HFFc6 (cell line): Measurements from ENCODE around the gene PEBP1. TPM values are rescaled to one million over a fixed set of nuclear protein-coding genes. Genes with fewer than 3 reads are reported as not detected.

Experiments
- DNase-seq: peaks from one replicate; pipeline ENCODE4 v3.0.0-alpha.2; 2018
- H3K27ac Mint-ChIP-seq: 2 replicates; pipeline ENCODE4 v1.8.0; 2020; ENCODE audit warnings: mild to moderate bottlenecking, mixed read lengths
- H3K27me3 Mint-ChIP-seq: 2 replicates; pipeline ENCODE4 v1.8.0; 2021; ENCODE audit warnings: mild to moderate bottlenecking, moderate library complexity, mixed read lengths; ENCODE audit not compliant: insufficient read depth
- H3K36me3 Mint-ChIP-seq: 2 replicates; pipeline ENCODE4 v1.8.0; 2021; ENCODE audit warnings: low read depth, mixed read lengths
- H3K4me1 Mint-ChIP-seq: 2 replicates; pipeline ENCODE4 v1.8.0; 2020; ENCODE audit warnings: low read depth, mixed read lengths
- H3K4me3 Mint-ChIP-seq: 2 replicates; pipeline ENCODE4 v1.8.0; 2020; ENCODE audit warnings: mild to moderate bottlenecking, moderate library complexity, mixed read lengths
- H3K9me3 Mint-ChIP-seq: 2 replicates; pipeline ENCODE4 v1.8.0; 2020; ENCODE audit warnings: mild to moderate bottlenecking, mixed read lengths
- total RNA-seq, 6 experiments: library from RNA; stranded (reverse); fragmentation: NEBNext Ultra II Directional; extraction: Animal tissue kit (Norgen Biotek cat#: 25700); gene quantifications; 2 replicates in 1 of 6; 3 replicates in 5 of 6; pipeline ENCODE4 v1.2.3, GENCODE V29; 2021
- TF ChIP-seq, protein P1 (sequence below): fragments of 200-600 bp; sonication (generic); IDR thresholded peaks from 2 replicates; pipeline ENCODE4 v1.5.0; 2021; ENCODE audit warnings: antibody characterized with exemption, mild to moderate bottlenecking

Gene PEBP1
- total RNA-seq, 6 experiments from 2014 or later: 178 to 263 (median 196) TPM

DNA sequence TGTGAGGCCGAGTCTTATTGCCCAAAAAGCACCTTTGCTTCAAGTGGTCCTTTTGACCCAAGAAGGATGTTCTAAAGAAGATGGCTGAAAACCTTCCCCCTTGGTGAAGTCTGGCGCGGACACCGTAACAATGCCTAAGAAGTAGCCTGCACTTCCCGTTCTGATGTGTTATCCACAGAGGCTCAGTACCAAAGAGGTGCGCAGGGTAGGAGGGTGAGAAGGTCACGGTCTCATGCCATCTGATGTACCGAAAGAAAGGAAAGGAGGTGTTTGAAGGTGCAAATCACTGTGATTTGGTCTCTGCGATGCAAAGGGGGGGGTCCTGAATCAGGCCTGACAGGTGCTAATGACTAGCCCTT is 9.9 kb downstream of the PEBP1 start:
- H3K27ac Mint-ChIP-seq: no peak overlapping the region
- H3K4me3 Mint-ChIP-seq: no peak overlapping the region
- no peaks in the 10 kb centered on the region for H3K4me1 Mint-ChIP-seq
- TF ChIP-seq, protein P1, sequence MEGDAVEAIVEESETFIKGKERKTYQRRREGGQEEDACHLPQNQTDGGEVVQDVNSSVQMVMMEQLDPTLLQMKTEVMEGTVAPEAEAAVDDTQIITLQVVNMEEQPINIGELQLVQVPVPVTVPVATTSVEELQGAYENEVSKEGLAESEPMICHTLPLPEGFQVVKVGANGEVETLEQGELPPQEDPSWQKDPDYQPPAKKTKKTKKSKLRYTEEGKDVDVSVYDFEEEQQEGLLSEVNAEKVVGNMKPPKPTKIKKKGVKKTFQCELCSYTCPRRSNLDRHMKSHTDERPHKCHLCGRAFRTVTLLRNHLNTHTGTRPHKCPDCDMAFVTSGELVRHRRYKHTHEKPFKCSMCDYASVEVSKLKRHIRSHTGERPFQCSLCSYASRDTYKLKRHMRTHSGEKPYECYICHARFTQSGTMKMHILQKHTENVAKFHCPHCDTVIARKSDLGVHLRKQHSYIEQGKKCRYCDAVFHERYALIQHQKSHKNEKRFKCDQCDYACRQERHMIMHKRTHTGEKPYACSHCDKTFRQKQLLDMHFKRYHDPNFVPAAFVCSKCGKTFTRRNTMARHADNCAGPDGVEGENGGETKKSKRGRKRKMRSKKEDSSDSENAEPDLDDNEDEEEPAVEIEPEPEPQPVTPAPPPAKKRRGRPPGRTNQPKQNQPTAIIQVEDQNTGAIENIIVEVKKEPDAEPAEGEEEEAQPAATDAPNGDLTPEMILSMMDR: no peak
- DNase-seq: no peak
- peaks cover 39% of the 10 kb centered on the region for H3K36me3 Mint-ChIP-seq
- no peaks in the 10 kb centered on the region for H3K9me3 Mint-ChIP-seq
- peaks cover 4% of the 10 kb centered on the region for H3K27me3 Mint-ChIP-seq

DNA sequence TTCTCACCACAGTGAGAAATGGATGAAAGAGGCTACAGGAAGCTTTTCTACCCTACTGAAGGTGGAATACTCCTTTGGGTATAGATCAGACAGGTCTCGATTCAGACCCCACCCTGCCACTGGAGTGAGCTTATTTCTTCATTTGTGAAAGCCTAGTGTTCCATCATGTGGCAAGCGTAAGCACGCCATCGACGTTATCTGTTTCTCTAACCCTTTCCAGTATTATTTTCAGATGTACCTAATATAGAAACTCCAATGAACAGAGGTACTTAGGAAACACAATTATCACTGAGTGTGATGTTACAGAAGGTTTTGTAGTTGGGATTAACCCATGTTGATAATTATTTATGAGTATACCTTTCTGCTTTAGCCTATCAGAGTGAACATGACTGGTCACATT is 12.4 kb downstream of the PEBP1 start:
- peaks cover 36% of the 10 kb centered on the region for H3K36me3 Mint-ChIP-seq

DNA sequence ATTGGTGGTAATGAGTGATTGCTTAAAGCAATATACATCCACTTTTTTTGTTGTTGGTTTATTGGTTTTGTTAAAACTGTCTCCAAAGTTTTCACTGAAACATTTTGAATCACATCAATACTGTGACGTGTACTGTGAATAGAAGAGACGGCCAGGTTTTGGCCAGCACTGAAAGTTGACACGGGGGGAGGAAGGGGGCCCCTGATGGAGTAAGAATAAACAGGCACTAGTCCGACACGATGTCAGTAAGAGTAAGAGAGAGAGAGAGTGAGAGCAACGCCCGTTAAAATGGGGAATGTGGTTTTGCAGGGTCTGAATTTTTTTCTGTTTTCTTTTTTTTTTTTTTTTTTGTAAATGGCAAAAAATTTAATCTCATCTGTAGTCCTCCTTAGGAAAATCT is 14.7 kb downstream of the PEBP1 start:
- no peak overlapping the region for H3K27ac Mint-ChIP-seq
- no peak for DNase-seq
- TF ChIP-seq, protein P1: no peak
- peaks cover 22% of the 10 kb centered on the region for H3K36me3 Mint-ChIP-seq
- no peak overlapping the region for H3K4me3 Mint-ChIP-seq
- H3K4me1 Mint-ChIP-seq: no peaks in the 10 kb centered on the region
- no peaks in the 10 kb centered on the region for H3K9me3 Mint-ChIP-seq
- peaks cover 8% of the 10 kb centered on the region for H3K27me3 Mint-ChIP-seq

More for the DNA sequence above, 12.4 kb downstream of the PEBP1 start:
- TF ChIP-seq, protein P1: no peak
- Mint-ChIP-seq H3K27ac (no peak overlapping the region), H3K9me3 (no peaks in the 10 kb centered on the region), H3K4me1 (no peaks in the 10 kb centered on the region), H3K4me3 (no peak overlapping the region), H3K27me3 (peaks cover 8% of the 10 kb centered on the region)
- no peak for DNase-seq

DNA sequence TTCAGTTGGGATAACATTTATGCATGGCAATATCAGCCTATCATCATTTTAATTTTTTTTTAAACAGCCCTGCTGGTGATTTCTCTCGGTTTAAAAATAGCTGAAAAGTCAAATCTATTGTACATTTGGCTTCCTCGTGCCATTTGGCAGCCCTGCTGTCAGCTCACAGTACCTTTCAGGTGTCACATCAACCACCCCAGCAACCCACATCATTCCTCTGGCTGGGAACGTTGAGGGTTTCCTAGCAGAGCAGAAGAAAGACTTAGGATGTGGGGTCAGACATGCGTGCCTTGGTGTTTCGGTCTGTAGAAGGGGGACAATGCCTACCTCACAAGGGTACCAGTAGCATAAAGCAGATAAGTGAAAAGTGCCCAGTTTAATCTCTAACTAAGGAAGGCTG is 15.8 kb downstream of the PEBP1 start:
- H3K9me3 Mint-ChIP-seq: no peaks in the 10 kb centered on the region

DNA sequence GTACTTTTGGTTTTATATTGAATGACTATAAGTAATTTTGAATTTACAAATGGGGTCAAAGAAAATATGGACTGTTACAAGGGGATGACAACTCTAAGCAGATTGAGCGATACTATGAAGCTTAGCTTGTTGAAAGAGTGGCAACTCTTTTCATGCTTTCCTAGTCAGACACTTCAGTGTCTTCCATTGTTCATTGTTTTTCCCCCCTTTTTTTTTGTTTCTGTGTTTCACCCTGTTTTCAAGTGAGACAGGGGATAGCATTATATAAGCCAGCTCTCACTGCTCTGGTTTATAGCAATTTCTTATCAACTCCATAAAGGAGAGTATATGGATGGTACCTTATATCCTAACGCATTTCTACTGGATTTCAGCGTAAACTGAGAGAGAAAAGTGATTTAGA is 24.6 kb downstream of the PEBP1 start:
- TF ChIP-seq, protein P1: no peak
- no peak for DNase-seq
- Mint-ChIP-seq H3K4me3 (no peak overlapping the region), H3K27ac (no peak overlapping the region), H3K4me1 (no peaks in the 10 kb centered on the region), H3K36me3 (peaks cover 9% of the 10 kb centered on the region), H3K9me3 (no peaks in the 10 kb centered on the region), H3K27me3 (no peaks in the 10 kb centered on the region)

More for the DNA sequence above, 15.8 kb downstream of the PEBP1 start:
- DNase-seq: no peak
- Mint-ChIP-seq H3K4me3 (no peak overlapping the region), H3K27ac (no peak overlapping the region; the same call in 1 of the 2 replicates), H3K36me3 (peaks cover 18% of the 10 kb centered on the region), H3K27me3 (peaks cover 8% of the 10 kb centered on the region), H3K4me1 (no peaks in the 10 kb centered on the region)
- TF ChIP-seq, protein P1: no peak
